T-helper 1 cell (primary cell): ENCODE results near the gene NPPC.
A peak's percentile ranks its signal among the peaks of the same experiment; 100 is the strongest.
"Not testable (repeated sequence)": the region's sequence is repeated elsewhere in the genome, so short reads cannot be mapped to it uniquely, and the experiment has no call there.

ENCODE experiments used
- DNase-seq, 5 donors: peaks; one replicate each; pipeline ENCODE4 v3.0.0-alpha.2; 2012 to 2020

NPPC gene

DNA sequence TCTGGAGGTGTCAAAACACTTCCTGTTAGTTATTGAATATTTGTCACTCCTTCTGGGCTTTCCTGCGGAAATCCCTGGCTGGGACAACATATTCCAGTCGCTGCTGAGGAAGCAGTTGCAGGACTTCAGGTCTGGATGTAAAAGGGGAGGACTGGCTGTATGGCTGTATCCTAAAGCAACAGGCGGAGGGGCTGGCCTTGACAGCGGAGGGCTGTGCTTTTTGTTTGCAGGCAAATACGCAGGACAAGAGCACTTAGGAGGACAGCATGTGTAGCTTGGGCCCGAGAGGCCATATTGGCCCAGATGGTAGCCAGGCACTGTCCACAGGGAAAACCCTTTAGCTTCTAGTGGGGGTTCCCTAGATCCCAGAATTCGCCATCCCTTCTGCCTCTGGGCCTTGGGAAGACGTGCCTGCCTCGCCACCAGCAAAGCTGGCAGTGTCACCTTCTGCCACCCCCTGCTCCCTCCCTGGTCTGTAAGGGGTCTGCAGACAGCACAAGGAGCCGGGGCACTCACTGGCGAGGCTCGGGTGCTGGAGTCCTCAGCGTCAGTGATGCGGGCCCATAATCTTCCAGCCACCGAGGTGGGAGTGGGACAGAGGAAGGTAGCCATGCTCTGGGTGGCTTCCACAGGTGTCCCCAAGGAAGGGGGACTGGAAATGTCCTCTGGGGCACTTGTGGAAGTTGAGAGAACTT lies 6.7 kb downstream of the NPPC start:
- no peak for DNase-seq

DNA sequence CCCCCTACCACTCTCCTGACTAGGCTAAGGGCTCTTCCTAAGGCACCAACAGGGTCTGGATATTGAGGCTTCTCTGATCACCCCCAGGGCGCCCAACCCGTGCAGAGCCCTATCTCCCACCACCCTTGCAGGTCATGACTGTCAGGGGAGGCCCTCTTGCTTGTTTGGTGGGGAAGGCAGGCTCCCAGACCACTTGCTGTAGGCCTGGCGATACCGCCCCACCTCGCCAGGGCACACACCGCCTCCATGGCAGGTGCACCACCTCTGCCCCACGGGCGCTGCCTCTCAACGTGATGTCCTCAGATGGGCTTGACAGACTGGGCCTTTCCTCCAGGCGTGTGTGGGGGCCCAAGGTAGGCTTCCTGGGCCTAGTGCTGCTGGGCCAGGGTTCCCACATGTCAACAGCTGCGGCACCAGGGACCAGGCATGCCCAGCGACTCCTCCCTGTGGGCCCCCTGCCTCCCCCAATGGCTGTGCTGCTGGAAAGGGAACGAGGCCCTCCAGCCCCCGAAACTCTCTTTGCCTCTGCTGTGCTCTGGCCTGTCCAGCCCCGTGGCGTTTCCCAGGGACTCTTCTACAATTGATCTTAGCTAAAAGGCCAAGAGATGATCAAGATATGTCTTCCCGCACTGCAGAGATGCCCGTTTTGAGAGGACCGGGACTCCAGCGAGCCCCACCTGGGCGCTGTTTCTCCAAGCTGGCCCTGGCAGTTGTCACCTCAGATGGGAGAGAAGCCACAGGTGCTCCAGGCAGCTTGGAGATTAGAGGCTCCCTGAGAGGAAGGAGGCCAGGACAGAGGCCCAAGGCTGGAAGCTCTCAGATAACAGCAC lies 7.5 kb downstream of the NPPC start:
- no peak for DNase-seq

DNA sequence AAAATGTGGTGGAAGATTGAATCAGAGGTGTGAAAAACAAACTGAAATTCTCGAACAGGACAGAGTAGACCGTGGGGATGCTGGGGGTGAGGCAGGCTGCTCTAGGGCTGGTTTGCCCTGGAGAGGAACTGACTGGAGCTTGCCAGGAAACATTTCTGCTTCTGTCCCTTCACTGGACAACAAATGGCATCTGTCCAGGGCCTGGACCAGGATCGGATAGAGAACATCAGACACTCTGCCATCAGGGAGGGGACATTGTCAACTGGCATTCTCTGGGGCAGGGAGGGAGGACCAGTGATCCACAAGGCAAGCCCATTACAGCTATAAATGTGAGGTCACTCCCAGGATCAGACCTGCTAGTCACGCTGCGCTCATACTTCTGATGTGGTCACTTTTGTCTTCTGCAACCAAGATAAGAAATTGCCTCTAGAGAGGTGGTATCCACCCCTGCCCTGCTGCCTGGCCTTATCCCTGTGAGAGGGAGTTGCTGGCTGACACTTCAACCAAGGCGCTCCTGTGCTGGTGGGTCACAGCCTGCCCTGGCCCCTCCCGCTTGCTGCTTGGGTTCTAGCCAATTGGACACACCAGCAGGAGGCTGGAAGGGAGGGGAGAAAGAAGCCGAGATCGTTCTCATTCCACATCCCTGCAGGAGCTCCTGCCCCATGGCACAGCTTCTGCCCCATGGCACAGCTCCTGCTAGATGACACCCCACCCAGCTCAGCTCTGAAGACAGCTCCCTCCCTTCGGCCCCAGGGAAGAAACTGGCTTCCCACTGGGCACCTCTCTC lies 8.7 kb downstream of the NPPC start:
- DNase-seq, result no peak

DNA sequence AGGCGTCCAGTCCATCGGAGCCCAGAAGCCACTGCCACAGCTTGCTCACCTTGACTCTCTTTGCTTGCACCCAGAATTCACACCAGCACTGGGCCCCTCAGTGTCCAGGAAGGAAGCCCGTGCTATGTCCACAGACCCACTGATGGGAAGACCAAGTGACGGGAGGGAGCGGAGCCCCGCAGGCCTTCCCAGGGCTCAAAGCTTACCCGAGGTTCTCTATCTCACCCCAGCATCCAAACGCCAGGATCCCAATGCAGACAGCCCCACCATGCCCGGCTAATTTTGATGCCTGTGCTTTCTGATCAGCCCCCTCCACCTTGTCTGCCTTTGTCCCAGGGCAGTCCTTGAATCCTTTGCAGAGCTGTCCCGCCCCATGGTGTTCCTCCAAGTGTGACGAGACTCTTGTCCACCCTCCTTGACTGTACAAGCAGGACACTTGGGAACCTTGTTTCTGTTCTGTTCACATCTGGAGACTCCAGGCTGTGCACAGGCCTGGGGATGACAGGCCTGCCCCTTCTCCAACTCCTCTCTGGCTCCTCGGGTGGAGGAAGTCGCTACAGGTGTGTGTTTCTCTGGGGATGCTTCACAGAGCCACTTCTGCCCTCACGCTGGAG lies 12.0 kb downstream of the NPPC start:
- DNase-seq, result no peak

DNA sequence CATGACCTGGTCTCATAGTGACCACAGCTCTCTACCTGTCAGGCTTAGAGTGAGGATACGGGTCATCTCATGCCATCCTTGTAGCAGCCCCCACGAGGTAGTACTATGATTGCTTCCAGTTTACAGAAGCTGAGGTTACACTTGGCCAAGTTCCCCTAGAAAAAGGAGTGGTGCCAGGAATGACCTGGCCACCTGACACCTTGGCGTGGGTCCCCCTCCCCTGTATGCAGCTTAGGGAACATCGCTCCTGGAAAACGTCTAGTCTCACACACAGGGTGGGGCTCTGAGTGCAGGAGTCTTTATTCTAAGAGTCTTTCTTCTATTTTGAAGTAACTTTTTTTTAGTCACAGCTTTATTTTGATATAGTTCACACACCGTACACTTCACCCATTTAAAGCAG lies 14.8 kb downstream of the NPPC start:
- DNase-seq, result no peak

DNA sequence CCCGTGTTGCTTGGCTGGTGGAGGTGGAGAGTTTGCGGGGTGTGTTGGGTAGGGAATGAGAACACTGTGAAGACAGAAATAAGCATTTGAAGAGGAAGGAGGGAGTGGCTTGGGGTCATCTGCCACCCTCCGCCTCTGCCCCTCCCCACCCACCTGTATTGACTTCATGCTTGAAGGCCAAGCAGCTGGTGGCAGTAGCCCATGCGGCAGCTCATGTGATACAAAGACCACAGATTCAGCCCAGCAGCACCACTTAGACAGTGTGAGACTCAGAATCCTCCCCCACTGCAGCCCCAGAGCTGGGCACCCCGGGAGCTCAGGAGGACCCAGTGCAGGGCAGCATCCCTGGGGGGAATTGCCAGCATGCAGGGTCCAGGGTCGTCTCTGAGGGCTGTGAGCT lies 15.4 kb downstream of the NPPC start:
- no peak for DNase-seq

DNA sequence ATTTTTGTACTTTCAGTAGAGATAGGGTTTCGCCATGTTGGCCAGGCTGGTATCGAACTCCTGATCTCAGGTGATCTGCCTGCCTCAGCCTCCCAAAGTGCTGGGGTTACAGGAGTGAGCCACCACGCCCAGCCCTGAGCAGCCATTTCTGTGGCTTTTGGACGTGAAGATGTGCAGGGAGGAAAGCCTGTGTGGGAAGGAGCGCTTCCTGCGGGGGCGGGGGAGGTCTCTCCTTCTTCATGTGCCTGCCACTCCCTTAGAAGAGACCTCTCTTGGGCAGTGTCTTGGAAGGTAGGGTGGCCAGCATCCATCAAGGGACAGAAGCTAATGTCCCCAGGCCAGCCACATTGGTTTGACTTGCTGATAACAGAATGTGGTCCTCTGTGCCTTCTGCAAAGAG lies 16.0 kb downstream of the NPPC start:
- not testable (repeated sequence) for DNase-seq

DNA sequence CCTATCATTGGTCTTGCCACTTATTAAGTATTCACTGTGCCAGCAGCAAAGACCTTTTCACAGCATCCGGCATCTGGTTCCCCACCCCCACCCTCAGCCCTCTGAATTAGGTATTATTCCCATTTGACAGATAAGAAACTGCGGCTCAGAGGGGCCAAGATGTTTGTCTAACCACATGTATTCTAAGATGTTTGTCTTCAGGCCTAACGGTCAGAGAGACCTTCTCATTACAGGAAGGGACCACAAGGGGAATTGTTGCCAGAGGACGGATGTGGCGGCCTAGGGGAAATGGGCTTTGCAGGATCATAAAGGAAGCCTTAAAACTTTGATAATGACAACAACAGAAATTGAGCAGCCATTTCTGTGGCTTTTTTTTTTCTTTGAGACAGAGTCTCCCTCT lies 16.6 kb downstream of the NPPC start:
- no peak for DNase-seq

DNA sequence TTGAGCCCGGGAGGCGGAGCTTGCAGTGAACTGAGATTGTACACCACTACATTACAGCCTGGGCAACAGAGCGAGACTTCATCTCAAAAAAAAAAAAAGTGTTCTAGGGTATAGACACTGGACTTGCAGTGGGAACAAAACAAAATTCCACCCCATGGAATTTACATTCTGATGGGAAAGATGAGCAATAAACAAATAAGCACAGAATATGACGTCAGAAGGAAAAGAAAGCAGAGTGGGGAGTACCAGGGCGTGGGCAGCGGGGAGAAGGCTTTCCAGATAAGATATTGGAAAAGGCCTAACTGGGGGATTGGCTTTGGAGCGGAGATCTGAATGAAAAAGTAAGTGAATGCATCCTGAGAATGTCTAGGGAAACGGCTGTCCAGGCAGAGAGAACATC lies 17.6 kb downstream of the NPPC start:
- no peak for DNase-seq

DNA sequence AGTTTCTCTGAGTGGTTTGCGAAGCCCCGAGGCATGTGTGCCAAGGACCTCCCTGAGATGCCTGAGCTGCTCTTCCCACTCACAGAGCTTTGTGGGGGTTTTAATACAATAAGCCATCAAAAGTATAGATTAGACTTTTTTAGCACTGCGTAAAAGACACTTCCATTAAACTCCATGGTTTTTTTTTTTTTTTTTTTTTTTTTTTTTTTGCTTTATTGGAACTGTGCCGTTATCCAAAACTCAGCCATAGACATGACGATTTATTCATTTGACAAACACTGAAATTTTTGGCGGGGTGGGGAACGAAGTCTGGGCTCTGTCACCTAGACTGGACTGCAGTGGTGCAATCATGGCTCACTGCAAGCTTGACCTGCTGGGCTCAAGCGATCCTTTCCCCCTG lies 18.4 kb downstream of the NPPC start:
- no peak for DNase-seq

DNA sequence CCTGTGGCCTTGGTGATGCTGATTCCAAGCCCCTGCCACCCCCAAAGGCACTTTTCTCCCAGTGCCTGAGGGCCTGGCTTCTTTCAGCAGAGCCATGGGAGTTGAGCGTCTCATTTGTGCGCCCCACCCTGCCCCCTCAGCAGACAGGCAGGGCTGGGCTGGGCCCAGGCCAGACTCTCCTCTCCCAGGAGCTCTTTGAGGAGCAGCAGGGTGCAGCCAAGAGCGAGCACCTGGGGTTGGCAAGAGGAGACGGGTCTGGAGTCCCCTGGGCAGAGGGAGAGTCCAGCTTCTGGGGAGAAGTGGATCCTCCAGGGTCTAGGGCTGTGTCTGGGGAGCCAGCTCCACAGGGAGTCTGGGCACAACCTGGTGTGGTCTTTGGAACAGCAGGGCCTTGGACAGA lies 21.2 kb downstream of the NPPC start:
- no peak for DNase-seq

DNA sequence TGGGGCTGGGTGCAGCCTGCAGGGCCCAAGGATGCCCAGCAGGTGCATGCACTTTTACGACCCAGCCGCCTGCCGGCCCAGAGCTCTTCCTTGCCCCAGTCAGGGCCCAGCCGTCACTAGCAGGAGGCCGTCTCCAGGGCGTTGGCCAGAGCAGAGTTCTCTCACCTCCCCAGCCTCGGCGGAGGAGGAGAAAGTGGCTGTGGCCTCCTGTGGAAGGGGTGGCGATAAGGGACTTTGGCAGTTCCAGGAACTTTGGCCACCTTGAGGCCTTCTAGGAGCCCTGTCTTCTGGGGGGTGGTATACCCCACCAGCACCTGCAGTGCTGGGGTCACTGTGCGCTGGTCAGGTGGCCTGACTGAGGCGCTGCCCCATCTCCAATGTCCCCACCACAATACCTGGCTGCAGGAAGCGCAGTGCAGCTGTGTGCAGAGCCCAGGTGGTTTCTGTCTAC lies 22.0 kb downstream of the NPPC start:
- no peak for DNase-seq

DNA sequence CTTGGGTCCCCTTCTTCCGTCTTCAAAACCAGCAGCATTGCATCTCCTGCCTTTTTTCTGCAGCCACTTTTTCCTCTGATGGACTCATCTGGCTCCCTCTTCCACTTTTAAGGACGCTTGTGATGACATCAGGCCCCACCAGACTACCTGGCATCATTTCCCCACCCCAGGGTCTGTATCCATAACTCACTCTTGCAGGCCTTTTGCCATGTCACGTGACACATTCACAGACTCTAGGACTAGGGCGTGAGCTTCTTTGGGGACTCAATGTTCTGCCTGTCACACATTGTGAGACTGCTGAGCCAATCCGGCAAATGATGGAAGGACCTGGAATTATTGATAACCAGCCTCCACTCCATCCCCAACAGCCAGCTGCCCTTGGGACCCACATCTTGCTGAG lies 23.6 kb downstream of the NPPC start:
- no peak for DNase-seq

DNA sequence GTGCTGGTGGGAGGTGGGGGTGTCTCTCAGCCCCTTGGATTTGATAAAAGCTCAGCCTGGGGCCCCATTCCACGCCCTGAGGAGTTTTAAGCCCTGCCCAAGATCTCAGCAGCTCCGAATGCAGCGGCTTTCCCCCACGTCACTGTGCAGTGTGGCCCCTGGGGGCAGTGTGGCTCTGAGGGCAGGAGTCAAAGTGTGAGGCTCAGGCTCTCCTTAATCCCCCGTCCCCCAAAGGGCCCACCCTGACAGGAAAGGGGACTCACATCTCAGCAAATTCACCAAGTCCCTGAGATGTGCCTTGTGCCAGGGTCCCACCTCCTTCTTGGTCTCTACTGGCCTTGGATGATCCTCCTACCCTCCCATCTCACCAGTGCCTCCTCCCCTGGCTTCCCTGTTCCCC lies 25.2 kb downstream of the NPPC start:
- no peak for DNase-seq

DNA sequence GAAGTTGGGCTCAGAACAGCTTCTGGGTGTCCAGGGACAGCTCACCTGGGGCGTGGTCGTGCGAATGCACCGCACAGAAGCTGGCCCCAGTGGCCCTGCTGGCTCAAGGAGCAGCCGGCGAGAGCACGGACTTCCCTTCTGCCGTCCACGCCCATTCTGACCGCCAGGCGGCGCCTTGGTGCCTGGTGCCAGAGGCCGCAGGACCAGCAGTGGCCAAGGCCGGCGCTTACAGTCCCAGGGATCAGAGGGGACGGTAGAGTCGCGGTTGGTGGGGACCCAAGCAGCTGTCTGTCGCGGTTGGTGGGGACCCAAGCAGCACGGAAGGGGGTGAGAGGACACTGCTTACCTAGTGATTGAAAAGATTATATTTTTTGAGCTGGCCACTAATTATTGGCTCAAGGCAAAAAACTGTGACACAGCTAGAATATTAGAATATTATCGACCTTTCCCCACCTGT lies 25.7 kb downstream of the NPPC start:
- DNase-seq, result peak in 3 of 5 donors; percentile 21 to 37 (median 28)

DNA sequence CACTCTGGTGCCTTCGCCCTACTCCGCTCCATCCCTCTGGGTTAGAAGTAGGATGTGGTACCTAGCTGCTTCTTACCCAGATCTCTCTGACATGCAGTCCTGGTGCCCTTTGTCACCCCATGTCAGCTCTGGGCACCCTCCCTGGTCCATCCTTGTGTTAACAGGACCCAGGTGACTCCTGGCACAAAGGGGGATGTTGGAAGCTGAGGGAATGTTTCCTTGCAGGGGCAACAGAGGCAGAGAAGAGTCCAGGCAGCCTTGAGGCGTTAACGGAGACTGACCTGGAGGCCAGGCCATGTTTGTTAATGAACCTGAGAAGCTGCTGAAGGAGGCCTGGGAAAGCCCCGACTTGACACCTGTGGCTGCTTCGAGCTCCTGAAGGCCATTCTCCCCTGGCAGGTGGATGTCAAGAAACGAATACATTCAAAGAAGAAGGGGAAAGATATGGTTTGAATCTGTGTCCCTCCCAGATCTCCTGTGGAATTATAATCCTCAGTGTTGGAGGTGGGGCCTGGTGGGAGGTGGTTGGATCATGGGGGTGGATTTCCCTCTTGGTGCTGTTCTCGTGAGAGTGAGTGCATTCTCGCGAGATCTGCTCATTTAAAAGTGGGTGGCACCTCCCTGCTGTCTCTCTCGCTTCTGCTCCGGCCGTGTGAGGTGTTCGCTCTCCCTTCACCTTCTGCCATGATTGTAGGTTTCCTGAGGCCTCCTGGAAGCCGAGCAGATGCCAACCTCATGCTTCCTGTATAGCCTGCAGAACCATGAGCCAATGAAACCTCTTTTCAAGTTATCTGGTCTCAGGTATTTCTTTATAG lies 31.4 kb downstream of the NPPC start:
- DNase-seq, result no peak

DNA sequence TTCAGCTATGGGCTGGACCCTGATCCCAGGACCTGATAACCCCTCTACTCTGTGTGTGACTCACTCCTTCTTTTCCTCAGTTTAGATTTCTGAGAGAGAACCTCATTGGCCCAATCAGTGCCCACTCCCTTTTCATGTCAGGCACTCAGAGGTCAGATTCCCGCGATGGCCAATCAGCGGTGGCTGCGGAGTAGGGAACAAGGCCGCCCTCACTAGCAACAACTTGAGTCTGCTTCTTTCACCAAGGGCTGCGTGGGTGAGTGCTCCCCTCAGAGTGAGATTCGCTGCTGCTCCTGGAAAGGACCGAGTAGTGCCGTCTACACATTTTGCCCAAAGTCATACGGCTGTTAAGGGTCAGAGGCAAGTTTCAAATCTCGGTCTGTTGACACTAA lies 34.7 kb downstream of the NPPC start:
- DNase-seq, result no peak

DNA sequence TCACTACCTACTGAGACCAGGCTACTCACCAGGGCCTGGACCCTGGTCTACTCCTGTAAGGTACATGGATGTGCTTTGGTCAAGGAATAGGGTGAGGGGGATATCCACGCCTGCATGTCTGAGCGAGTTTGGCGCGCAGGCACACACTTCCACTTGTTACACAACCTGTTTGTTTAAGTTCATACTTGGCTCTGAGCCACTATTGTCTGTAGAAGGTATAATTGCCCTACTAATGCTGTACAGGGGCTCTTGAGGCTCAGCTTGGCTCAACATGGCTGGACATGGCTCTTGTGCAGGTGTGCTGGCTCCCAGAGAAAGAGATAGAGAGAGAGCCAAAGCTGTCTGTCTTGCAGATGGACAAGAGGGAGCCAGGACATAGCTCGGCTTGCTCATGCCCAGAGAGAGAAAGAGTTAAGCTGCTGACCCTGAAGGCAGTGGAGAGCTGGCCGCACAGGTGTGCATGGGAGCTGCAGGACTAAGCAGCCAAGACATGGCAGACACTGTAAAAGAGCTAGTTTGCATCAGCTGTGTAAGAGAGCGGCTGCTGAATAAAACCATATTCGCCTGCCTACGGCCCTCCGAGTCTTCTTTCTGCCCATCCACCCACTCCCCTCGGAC lies 35.2 kb downstream of the NPPC start:
- DNase-seq, result no peak

DNA sequence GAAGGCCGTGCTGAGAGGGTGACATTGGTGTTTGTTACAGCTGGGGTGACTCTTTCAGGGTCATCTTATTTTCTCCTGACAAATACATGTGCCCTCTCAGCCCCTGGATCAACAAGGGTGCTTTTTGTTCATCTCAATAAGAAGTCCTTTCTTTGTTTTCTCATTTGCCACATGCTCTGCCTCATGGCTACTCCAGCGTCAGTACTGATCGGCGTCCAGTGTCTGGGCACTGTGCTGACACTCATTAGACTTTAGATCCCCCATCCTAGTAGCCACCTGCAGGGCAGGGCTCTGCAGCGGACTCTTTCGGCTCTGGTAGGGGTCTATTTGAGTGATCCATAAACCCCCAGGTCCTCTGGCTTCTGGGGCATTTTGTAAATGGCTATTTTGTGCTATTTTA lies 38.4 kb downstream of the NPPC start:
- no peak for DNase-seq

DNA sequence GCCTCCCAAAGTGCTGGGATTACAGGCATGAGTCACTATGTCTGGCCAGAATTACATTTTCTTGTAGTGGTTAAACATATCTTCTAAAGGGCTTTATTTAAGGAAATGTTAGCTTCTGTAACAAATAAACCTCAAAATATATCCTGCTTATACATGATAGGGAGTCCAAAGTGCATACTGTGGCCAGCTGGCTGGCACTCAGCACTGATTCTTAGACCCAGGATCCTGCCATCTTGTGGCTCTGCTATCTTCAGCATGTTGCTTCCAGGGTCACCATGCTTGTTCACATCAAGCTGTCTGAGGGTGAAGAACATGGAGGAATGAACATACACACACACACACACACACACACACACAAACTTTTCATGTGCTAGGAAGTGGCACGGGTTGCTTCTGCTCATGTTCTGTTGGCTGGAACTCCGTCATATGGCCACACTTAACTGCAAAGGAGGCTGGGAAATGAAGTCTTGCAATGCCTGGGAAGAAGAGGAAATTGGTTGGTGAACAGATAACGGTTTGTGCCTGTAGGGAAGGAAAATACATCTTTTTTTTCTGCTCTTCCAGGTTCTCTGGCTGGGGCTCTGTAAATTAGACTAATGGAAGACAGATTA lies 40.0 kb downstream of the NPPC start:
- DNase-seq, result no peak

DNA sequence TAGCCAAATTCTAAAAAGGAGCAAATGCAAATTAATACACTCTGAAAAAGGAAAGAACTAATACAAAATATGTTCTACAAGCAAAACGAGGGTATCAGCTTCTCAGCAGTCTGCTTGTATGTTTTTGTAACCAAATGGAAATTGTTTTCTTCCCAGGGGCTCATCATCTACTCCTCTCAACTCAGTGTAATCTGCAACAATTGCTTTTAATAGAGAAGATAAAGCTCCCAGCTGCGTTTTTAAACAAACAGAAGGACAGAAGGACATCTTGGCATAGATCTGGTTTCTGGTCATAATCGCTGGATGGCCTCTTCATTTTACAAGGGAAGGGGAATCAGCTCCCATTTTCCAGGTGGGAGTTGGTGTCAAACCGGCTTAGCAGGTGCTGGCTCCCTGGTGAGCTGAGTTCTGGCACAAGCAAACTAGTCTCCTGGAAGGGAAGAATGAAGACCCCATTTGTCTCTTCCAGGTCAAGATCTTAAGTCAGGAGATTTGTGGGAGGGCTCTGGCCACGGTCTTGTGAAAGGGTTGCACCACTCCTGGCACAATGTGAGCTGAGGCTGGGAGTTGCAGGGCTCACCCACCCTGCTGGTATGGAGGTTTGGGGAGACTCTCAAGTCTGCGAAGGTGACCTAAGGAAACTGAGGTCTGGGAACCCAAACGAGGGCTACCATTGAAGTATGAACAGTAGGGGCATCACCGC lies 41.6 kb downstream of the NPPC start:
- no peak for DNase-seq
